ENCODE measurements around the gene EFNA5.

DNA sequence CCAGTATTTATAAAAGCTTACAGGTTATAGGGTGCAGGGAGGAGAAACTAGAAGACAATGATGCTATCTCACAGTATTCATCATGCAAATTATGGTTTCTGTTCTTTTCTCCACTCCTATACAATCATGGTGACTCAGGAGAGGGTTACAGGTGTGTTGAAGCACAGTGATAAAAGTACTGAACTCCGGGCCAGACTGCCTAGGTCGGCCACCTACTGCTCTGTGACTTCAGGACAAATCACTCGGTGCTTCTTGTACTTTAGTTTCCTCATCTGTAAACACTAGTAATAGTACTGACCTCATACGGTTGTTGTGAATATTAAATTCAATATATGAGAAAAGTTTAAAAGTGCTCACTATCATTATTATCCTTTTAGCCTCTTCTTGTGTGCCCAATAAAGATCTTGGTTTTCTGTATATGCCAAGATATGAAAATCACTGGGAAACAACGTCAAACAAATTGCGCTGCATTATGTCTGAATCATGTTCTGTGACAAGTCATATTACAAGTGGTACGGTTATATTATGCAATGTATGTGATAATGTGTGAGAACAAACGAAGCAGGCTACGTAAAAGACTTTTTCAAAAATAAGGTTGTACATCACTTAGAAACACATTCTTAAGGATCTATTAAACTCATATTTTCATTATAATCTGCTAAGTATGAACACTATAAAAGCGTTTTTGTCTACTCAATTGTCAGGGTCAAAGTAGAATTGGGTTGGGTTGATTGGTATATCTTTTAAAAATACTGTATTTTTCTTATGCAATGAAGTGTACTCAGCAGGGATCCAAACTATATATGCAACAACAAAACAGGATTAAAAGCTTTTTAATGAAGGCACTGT, 153.3 kb downstream of the EFNA5 start:
- TF ChIP-seq, protein P1, sequence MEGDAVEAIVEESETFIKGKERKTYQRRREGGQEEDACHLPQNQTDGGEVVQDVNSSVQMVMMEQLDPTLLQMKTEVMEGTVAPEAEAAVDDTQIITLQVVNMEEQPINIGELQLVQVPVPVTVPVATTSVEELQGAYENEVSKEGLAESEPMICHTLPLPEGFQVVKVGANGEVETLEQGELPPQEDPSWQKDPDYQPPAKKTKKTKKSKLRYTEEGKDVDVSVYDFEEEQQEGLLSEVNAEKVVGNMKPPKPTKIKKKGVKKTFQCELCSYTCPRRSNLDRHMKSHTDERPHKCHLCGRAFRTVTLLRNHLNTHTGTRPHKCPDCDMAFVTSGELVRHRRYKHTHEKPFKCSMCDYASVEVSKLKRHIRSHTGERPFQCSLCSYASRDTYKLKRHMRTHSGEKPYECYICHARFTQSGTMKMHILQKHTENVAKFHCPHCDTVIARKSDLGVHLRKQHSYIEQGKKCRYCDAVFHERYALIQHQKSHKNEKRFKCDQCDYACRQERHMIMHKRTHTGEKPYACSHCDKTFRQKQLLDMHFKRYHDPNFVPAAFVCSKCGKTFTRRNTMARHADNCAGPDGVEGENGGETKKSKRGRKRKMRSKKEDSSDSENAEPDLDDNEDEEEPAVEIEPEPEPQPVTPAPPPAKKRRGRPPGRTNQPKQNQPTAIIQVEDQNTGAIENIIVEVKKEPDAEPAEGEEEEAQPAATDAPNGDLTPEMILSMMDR (IDR thresholded peaks at IDR 0.05 in 2 of 3, conservative IDR thresholded peaks at IDR 0.05 in 1 of 3; ENCODE audit: borderline replicate concordance in 1 of 3, insufficient read depth in 1 of 3, low read depth in 2 of 3, low read length in 2 of 3): no peak
- TF ChIP-seq POLR2AphosphoS5 (IDR thresholded peaks at IDR 0.05; ENCODE audit: low read depth, low read length) (no peak), RAD21 (IDR thresholded peaks at IDR 0.05; ENCODE audit: low read depth) (no peak), ZNF274 (IDR thresholded peaks at IDR 0.05; ENCODE audit: low read depth, low read length) (no peak), EZH2 (IDR thresholded peaks at IDR 0.05) (no peak), EZH2phosphoT487 (IDR thresholded peaks at IDR 0.05; ENCODE audit: borderline replicate concordance) (no peak), TCF7L2 (IDR thresholded peaks at IDR 0.05; ENCODE audit: borderline replicate concordance, extremely low read depth, insufficient read depth, insufficient read length) (no peak), POLR2A (IDR thresholded peaks at IDR 0.05; ENCODE audit: borderline replicate concordance, extremely low read depth, insufficient read depth, insufficient read length) (no peak), SIN3A (IDR thresholded peaks at IDR 0.05; ENCODE audit: low read depth) (no peak), CEBPB (IDR thresholded peaks at IDR 0.05; ENCODE audit: low read depth) (no peak), ATF3 (IDR thresholded peaks at IDR 0.05) (no peak)
- TF ChIP-seq, protein P2, sequence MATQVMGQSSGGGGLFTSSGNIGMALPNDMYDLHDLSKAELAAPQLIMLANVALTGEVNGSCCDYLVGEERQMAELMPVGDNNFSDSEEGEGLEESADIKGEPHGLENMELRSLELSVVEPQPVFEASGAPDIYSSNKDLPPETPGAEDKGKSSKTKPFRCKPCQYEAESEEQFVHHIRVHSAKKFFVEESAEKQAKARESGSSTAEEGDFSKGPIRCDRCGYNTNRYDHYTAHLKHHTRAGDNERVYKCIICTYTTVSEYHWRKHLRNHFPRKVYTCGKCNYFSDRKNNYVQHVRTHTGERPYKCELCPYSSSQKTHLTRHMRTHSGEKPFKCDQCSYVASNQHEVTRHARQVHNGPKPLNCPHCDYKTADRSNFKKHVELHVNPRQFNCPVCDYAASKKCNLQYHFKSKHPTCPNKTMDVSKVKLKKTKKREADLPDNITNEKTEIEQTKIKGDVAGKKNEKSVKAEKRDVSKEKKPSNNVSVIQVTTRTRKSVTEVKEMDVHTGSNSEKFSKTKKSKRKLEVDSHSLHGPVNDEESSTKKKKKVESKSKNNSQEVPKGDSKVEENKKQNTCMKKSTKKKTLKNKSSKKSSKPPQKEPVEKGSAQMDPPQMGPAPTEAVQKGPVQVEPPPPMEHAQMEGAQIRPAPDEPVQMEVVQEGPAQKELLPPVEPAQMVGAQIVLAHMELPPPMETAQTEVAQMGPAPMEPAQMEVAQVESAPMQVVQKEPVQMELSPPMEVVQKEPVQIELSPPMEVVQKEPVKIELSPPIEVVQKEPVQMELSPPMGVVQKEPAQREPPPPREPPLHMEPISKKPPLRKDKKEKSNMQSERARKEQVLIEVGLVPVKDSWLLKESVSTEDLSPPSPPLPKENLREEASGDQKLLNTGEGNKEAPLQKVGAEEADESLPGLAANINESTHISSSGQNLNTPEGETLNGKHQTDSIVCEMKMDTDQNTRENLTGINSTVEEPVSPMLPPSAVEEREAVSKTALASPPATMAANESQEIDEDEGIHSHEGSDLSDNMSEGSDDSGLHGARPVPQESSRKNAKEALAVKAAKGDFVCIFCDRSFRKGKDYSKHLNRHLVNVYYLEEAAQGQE (IDR thresholded peaks at IDR 0.05; ENCODE audit: low read depth): no peak
- TF ChIP-seq, protein P3, sequence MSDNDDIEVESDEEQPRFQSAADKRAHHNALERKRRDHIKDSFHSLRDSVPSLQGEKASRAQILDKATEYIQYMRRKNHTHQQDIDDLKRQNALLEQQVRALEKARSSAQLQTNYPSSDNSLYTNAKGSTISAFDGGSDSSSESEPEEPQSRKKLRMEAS (IDR thresholded peaks at IDR 0.05): no peak
